Activated CD8-positive, alpha-beta memory T cell treated with anti-CD3 and anti-CD28 coated beads for 1 hour (primary cell): ENCODE results near the gene TKTL1.
A peak's percentile ranks its signal among the peaks of the same experiment; 100 is the strongest.

Source experiments
- DNase-seq, 2 donors: peaks; one replicate each; pipeline ENCODE4 v3.0.0-alpha.2; 2020; ENCODE audit warnings: low read depth in 1 of 2; ENCODE audit errors: extremely low read depth in 1 of 2

The TKTL1 gene

DNA sequence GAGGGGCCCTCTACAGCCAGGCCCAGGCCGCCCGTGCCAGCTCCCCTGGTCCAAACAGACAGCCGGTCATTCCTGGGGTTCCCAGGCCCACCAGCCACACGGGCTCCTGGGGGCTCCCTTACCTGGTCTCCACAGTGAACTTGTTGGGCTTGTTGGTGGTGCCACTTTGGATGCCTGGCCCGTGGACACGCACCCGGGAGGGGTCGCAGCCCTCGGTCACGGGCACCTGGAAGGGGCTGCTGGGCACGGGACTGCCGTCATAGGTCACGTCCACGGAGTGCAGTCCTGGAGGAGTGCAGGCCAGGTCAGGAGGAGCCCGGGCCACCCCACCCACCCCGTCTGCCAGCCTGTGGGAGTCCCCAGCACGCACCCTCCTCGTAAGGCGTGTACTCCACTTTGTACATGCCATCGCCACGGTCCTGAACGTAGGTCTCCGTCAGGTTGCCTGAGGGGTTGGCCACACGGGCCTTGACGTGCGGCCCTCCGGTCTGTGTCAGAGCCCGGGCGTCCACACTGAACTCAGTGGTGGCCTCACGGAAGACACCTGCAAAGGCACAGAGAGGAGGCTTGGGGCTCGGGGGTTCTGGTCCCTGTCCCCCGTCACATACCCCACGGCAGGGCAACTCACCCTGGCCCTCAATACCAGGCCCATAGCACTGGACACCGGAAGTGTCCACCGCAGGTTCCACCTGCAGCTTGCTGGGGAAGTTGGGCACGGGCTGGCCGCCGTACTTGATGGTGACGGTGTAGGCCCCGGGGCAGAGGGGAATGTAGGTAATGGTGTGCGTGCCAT is 64.0 kb downstream of the TKTL1 start:
- no peak for DNase-seq

DNA sequence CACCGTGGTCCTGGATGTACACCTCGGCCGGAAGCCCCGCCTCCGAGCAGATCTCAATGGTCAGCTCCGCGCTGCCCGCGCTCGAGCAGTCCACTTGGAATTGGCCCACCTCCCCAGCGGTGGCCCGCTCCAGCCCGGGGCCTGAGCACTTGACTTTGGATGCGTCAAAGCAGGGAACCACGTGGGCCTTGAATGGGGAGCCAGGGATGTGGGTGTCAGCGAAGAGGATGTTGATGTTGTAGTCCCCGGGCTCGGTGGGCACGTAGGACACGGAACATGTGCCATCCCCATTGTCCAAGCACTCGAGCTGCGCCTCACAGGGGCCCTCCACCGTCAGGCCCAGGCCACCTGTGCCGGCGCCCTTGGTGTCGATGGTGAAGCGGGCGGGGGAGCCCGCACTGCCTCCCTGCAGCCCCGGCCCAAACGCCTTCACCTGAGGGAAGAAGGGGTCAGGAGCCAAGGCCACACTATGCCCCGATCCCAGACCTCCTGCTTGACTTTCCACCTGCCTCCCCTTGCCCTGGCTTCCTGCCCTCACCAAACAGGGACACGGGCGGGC is 64.6 kb downstream of the TKTL1 start:
- no peak for DNase-seq

GRCh38 chrX:154362085-154362742 is 66.6 kb downstream of the TKTL1 start:
- DNase-seq, result no peak

- DNase-seq, result no peak
Observed at GRCh38 chrX:154363706-154364439, 68.3 kb downstream of the TKTL1 start.

DNA sequence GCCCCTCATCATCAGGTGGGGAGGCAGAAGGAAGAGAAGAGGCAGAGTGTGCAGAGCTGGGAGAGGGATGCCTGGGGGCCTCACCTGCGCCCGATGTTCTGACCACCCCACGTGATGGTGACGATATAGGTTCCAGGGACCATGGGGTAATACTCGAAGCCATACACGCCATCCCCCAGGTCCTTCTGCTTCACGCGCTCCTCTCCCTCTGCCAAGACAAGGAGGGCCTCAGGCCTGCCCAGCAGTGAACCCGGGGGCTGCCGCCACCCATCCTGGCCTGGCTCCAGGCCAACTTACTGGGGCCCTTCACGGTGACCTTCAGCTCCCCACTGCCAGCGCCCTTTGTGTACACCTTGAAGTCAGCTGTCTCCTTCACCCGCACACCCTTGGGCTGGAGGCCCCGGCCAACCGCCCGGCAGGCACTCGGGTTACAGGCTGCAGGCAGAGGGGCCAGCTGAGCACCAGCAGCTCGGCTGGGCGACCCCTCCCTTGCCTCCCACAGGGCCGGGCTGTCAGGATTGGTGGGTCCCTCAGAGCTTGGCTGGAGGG is 69.5 kb downstream of the TKTL1 start:
- DNase-seq, result no peak

- DNase-seq, result no peak
Observed at GRCh38 chrX:154365997-154366665, 70.5 kb downstream of the TKTL1 start.

GRCh38 chrX:154366666-154367055 is 71.1 kb downstream of the TKTL1 start:
- no peak for DNase-seq

DNA sequence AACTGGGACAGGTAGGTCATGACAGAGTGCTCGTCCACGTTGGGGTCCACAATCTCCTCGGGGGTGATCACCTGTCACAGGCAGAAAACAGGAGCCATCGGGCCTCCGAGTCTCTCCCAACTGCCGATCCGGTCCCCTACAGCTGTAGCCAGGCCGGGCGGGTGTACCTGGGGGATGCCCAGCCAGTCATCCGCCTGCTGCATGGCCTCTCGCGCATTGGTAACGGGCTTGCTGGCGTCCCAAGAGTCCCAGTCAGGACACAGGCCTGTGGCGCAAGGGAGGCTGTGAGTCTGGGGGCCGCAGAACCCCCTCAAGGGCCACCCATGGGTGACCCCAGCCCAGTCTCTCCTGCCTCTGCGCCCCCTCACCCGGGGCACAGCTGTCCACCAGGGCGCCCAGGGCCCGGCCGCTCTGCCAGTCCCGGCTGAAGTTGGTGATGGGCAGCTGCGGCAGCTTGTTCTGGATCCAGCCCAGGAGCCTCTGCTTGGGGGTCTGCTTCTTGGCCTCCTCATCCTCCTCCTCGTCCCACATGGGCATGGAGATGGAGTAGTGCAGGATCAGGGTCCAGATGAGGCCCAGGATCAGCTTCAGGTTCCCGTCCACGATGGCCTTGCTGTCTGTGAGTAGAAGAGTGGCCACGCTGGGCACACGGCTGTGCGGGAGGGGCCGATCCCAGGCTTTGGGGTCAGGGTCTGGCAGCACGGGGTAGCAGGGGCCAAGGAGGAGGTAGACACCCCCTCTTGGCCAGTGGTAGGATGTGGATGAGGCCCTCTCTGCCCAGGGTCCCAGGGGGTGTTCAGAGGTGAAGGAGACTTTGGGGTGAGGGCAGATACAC is 72.1 kb downstream of the TKTL1 start:
- DNase-seq, result no peak

- peak; percentile 82 to 91 for DNase-seq
Observed at GRCh38 chrX:154368630-154369448, 73.2 kb downstream of the TKTL1 start.

GRCh38 chrX:154369449-154370299 is 74.1 kb downstream of the TKTL1 start:
- DNase-seq, result peak; percentile 48 to 54

DNA sequence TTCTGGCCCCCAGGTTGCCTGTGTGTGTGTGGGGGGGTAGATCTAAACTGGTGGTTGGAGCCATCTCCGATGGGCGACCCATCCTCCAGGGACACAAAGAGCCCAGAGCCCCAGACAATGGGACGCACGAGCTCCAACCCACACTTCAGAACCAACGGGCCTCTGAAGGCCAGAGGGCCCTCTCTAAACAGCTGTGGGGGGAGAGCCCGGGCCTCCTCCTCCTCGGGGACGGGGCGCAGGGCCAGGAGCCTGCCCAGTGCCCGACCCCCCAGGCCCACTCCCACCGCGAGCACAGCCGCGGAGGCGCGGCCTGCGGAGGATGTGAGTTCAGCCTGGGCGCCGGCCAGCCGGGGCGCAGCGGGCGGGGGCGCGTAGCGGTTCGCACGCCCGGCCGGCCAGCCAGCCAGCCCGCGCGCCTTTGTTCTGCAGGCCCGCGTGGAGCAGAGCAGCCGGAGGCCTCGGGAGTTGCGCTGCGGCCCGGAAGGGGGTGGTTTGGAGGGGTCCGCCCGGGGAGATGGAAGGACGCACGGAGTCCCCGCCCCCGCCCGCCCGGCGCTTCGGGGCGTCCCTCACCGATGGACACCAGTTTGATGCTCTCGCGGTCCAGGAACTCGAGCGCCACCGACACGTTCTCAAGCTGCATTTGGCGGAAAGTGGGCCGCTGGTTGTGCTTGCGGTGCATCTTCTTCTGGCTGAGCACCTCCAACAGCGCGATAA is 74.9 kb downstream of the TKTL1 start:
- DNase-seq, result no peak

- peak; percentile 85 for DNase-seq
Observed at GRCh38 chrX:154371017-154371788, 75.6 kb downstream of the TKTL1 start.

GRCh38 chrX:154371789-154372300 is 76.2 kb downstream of the TKTL1 start:
- no peak for DNase-seq

DNA sequence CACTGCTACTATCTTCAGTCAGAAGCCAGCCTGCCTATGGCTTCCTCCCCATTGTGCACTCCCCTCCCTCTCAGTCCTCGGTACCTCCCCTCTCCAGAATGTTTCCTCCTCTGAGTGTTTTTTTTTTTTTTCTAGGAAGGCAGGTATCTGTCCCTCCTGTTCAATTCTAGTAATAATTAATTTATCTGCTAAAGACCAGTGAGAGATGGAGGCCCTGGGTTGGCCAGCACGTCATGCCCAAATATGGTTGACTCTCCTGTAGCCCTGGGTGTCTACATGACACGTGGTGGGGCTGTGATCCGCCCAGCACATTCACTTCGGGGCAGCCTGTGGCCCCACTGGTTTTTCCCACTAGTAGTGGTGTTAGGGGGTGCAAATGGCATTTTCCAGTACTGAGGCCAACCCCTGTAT is 77.0 kb downstream of the TKTL1 start:
- DNase-seq, result no peak

DNA sequence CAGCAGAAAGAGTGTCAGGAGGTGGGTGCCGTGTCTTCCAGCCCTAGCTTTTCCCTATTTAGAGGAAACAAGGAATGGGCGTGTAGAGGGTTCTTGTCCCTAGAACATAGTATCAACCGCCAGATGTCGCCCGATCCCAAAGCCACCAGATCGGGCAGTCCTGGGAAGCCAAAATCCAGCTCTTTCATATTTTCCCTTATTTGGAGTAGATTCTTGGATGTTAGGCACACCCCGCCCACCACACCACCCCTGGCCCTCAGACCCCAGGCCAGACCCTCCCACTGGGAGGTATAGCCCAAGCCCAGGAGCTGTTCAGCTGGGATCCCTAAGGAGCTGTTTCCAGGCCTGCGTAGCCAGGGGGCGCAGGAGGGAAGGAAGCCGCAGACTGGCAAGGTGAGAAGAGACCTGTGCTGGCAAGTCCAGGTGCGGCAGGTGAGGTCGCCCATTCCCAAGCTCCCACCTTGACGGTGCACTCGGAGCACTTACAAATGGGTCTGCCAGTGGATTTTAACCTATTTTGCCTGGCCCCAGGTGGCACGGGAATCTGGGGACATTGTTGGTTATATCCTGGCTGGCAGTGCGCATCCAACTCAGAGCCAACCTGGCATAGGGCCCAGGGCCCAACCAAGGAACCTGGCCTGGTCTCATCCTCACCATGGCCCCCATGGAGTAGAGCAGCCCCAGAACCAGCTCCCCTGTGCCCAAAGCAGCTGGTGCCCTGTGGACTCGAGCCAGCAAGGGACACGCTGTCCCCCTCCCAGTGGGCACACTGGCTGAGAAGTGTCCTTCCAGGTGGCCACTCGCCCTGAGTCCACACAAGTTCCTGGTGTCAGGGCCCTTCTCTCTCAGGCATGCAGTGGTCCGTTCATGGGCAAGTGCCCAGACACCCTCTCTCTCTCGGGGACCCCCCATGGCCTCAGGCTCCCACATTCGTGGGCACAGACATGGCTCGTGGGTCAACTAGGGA is 78.0 kb downstream of the TKTL1 start:
- no peak for DNase-seq
